ENCODE results near the gene RGS3.

The RGS3 gene

GRCh38 chr9:113584428-113585084 is 121.0 kb downstream of the RGS3 start:
- H3K9me3 Mint-ChIP-seq: no peaks in the 10 kb centered on the region
- peaks cover 43% of the 10 kb centered on the region for H3K4me1 Mint-ChIP-seq (ENCODE audit: low read depth)
- H3K27me3 Mint-ChIP-seq (ENCODE audit: low read depth): no peaks in the 10 kb centered on the region
- H3K4me3 Mint-ChIP-seq: no peak overlapping the region
- no peak overlapping the region for H3K27ac Mint-ChIP-seq
- peaks cover 9% of the 10 kb centered on the region for H3K36me3 Mint-ChIP-seq (ENCODE audit: low read depth)

GRCh38 chr9:113585085-113585442 is 121.5 kb downstream of the RGS3 start:
- no peak overlapping the region for H3K4me3 Mint-ChIP-seq
- H3K36me3 Mint-ChIP-seq (ENCODE audit: low read depth): peaks cover 9% of the 10 kb centered on the region
- no peaks in the 10 kb centered on the region for H3K9me3 Mint-ChIP-seq
- H3K27me3 Mint-ChIP-seq (ENCODE audit: low read depth): no peaks in the 10 kb centered on the region
- H3K4me1 Mint-ChIP-seq (ENCODE audit: low read depth): peaks cover 42% of the 10 kb centered on the region
- H3K27ac Mint-ChIP-seq: peak overlapping the region; percentile 32

GRCh38 chr9:113585555-113585954 is 122.0 kb downstream of the RGS3 start:
- H3K36me3 Mint-ChIP-seq (ENCODE audit: low read depth): peaks cover 9% of the 10 kb centered on the region
- H3K4me1 Mint-ChIP-seq (ENCODE audit: low read depth): peaks cover 42% of the 10 kb centered on the region
- no peaks in the 10 kb centered on the region for H3K9me3 Mint-ChIP-seq
- peak overlapping the region; percentile 32 for H3K27ac Mint-ChIP-seq
- no peak overlapping the region for H3K4me3 Mint-ChIP-seq
- H3K27me3 Mint-ChIP-seq (ENCODE audit: low read depth): no peaks in the 10 kb centered on the region

- no peak overlapping the region for H3K27ac Mint-ChIP-seq
- no peaks in the 10 kb centered on the region for H3K9me3 Mint-ChIP-seq
Observed at GRCh38 chr9:113587471-113588031, 124.0 kb downstream of the RGS3 start.

DNA sequence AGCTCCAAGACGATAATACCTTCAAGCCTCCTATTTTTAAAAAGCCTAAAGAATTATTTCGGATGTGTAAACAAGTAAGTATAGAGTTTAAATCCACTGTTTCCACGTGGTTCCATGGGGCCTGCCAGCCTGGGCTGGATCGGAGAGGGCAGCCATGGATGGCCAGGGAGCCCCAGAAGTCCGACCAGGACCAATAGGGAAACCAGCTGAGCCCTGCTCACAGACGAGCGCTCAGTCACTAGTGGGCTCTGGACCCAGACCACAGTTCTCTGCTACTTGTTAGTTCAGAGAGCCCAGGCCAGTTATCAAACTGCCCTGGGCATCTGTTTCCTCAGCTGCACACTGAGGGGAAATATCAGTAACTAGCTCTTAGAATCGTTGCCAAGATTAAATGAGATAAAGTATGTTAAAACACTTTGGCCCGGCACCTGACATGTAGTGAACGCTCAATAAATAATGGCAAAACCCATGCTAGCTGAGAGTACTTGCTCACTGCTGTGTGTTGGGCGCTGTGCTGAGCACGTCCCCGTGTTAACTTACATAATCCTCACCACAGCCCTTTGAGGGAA is 124.8 kb downstream of the RGS3 start:
- Mint-ChIP-seq H3K27me3 (ENCODE audit: low read depth) (no peaks in the 10 kb centered on the region), H3K36me3 (ENCODE audit: low read depth) (peaks cover 8% of the 10 kb centered on the region), H3K27ac (no peak overlapping the region), H3K4me1 (ENCODE audit: low read depth) (peaks cover 38% of the 10 kb centered on the region), H3K9me3 (no peaks in the 10 kb centered on the region), H3K4me3 (no peak overlapping the region)

More at GRCh38 chr9:113587471-113588031, 124.0 kb downstream of the RGS3 start:
- H3K4me1 Mint-ChIP-seq (ENCODE audit: low read depth): peaks cover 33% of the 10 kb centered on the region
- peaks cover 9% of the 10 kb centered on the region for H3K36me3 Mint-ChIP-seq (ENCODE audit: low read depth)
- no peak overlapping the region for H3K4me3 Mint-ChIP-seq
- H3K27me3 Mint-ChIP-seq (ENCODE audit: low read depth): no peaks in the 10 kb centered on the region

- Mint-ChIP-seq H3K9me3 (no peaks in the 10 kb centered on the region), H3K27ac (no peak overlapping the region), H3K36me3 (ENCODE audit: low read depth) (peaks cover 3% of the 10 kb centered on the region), H3K4me3 (no peak overlapping the region), H3K27me3 (ENCODE audit: low read depth) (no peaks in the 10 kb centered on the region), H3K4me1 (ENCODE audit: low read depth) (peaks cover 38% of the 10 kb centered on the region)
Observed at GRCh38 chr9:113588936-113589335, 125.4 kb downstream of the RGS3 start.

DNA sequence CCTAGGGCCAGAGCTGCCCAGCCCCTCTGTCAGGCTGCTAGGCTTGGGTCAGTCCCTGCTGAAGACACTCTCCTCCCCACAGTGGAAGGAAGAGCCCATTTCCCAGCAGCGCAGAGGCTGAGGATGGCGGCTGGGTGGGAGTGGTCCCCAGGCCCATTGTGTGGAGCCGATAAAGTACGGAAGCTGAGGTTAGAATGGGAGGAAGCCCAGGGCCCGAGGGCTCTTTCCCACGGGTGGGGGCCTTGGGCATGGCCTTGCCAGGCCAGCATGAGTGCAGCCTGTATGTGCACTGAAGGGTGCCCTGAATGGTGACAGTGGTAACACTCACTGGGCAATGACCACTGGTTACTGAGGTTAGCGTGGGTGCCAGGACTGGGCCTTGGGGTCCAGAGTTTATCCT is 125.9 kb downstream of the RGS3 start:
- no peak overlapping the region for H3K27ac Mint-ChIP-seq
- H3K27me3 Mint-ChIP-seq (ENCODE audit: low read depth): no peaks in the 10 kb centered on the region
- H3K4me3 Mint-ChIP-seq: no peak overlapping the region
- no peaks in the 10 kb centered on the region for H3K9me3 Mint-ChIP-seq
- peaks cover 38% of the 10 kb centered on the region for H3K4me1 Mint-ChIP-seq (ENCODE audit: low read depth)
- peaks cover 2% of the 10 kb centered on the region for H3K36me3 Mint-ChIP-seq (ENCODE audit: low read depth)

DNA sequence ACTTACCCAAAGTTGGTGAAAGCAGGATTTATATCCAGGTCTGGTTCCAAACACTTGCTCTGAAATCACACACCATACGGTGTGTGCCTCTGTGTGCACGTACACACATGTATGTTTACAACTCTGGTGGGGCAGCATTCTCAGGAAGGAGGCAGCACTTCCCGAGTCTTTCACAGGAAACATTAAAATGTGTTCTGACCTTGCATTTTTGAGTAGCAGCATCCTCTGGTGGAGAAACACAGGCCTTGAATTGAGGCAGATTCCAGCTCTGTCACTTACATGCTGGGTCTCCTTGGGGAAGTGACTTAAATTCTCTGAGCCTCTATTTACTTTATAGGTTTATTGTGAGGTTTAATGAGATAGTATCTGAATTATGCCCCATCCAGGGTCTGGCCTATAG is 126.4 kb downstream of the RGS3 start:
- Mint-ChIP-seq H3K36me3 (ENCODE audit: low read depth) (peaks cover 2% of the 10 kb centered on the region), H3K4me1 (ENCODE audit: low read depth) (peaks cover 37% of the 10 kb centered on the region), H3K27ac (peak overlapping the region; percentile 49), H3K27me3 (ENCODE audit: low read depth) (no peaks in the 10 kb centered on the region), H3K4me3 (no peak overlapping the region), H3K9me3 (no peaks in the 10 kb centered on the region)

GRCh38 chr9:113590389-113590788 is 126.9 kb downstream of the RGS3 start:
- no peak overlapping the region for H3K4me3 Mint-ChIP-seq
- peaks cover 2% of the 10 kb centered on the region for H3K36me3 Mint-ChIP-seq (ENCODE audit: low read depth)
- H3K27me3 Mint-ChIP-seq (ENCODE audit: low read depth): no peaks in the 10 kb centered on the region
- peak overlapping the region; percentile 45 for H3K27ac Mint-ChIP-seq
- no peaks in the 10 kb centered on the region for H3K9me3 Mint-ChIP-seq
- peaks cover 34% of the 10 kb centered on the region for H3K4me1 Mint-ChIP-seq (ENCODE audit: low read depth)

- Mint-ChIP-seq H3K4me1 (ENCODE audit: low read depth) (peaks cover 29% of the 10 kb centered on the region), H3K27ac (no peak overlapping the region), H3K36me3 (ENCODE audit: low read depth) (peaks cover 5% of the 10 kb centered on the region), H3K4me3 (no peak overlapping the region), H3K9me3 (no peaks in the 10 kb centered on the region), H3K27me3 (ENCODE audit: low read depth) (no peaks in the 10 kb centered on the region)
Observed at GRCh38 chr9:113590991-113591898, 127.7 kb downstream of the RGS3 start.

GRCh38 chr9:113591899-113592625 is 128.5 kb downstream of the RGS3 start:
- H3K27me3 Mint-ChIP-seq (ENCODE audit: low read depth): no peaks in the 10 kb centered on the region
- peaks cover 8% of the 10 kb centered on the region for H3K36me3 Mint-ChIP-seq (ENCODE audit: low read depth)
- H3K4me3 Mint-ChIP-seq: no peak overlapping the region
- H3K4me1 Mint-ChIP-seq (ENCODE audit: low read depth): peaks cover 23% of the 10 kb centered on the region
- no peak overlapping the region for H3K27ac Mint-ChIP-seq
- H3K9me3 Mint-ChIP-seq: no peaks in the 10 kb centered on the region

- Mint-ChIP-seq H3K9me3 (no peaks in the 10 kb centered on the region), H3K36me3 (ENCODE audit: low read depth) (peaks cover 8% of the 10 kb centered on the region), H3K27ac (no peak overlapping the region), H3K27me3 (ENCODE audit: low read depth) (no peaks in the 10 kb centered on the region), H3K4me1 (ENCODE audit: low read depth) (peaks cover 23% of the 10 kb centered on the region), H3K4me3 (no peak overlapping the region)
Observed at GRCh38 chr9:113592876-113593575, 129.5 kb downstream of the RGS3 start.

GRCh38 chr9:113593682-113594281 is 130.3 kb downstream of the RGS3 start:
- Mint-ChIP-seq H3K4me3 (no peak overlapping the region), H3K36me3 (ENCODE audit: low read depth) (peaks cover 8% of the 10 kb centered on the region), H3K27me3 (ENCODE audit: low read depth) (no peaks in the 10 kb centered on the region), H3K27ac (no peak overlapping the region), H3K9me3 (no peaks in the 10 kb centered on the region), H3K4me1 (ENCODE audit: low read depth) (peaks cover 22% of the 10 kb centered on the region)

Measured in T-helper 1 cell treated with Interleukin-12 subunit alpha and Interleukin-12 subunit beta and Interleukin-4 antibody, amounts not matched to agents 30 μg/mL and 1 μg/mL, for 36 hours (primary cell).